Keratinocyte (primary cell): Measurements from ENCODE around the gene SYNJ2. TPM values are rescaled to one million over a fixed set of nuclear protein-coding genes. Genes with fewer than 3 reads are reported as not detected.
A peak's percentile ranks its signal among the peaks of the same experiment; 100 is the strongest.

Source experiments
- DNase-seq: peaks from one replicate; pipeline ENCODE4 v3.0.0-alpha.2; 2011; ENCODE audit warnings: low read depth, missing footprints, low spot score
- FAIRE-seq: peaks from 2 replicates; lab custom pipeline; 2011; peaks lifted over from hg19 to GRCh38; lab: Jason Lieb, UNC
- H2AFZ ChIP-seq: 2 replicates; pipeline ENCODE4 v1.6.0; 2012; ENCODE audit warnings: low read length, control low read depth, inconsistent platforms; ENCODE audit not compliant: control insufficient read depth
- H3K27ac ChIP-seq: 2 replicates; pipeline ENCODE4 v1.5.1; 2011; ENCODE audit warnings: low read length; ENCODE audit not compliant: control insufficient read depth, insufficient read depth
- H3K27me3 ChIP-seq: 3 replicates; pipeline ENCODE4 v1.6.0; 2011; ENCODE audit warnings: low read length; ENCODE audit not compliant: control insufficient read depth, insufficient read depth; ENCODE audit errors: extremely low read depth
- H3K36me3 ChIP-seq, 2 experiments: 2 replicates in 1 of 2; 3 replicates in 1 of 2; pipeline ENCODE4 v1.5.1; 2011; ENCODE audit warnings: low read length in 2 of 2, mild to moderate bottlenecking in 1 of 2; ENCODE audit not compliant: control insufficient read depth in 2 of 2, insufficient read depth in 2 of 2; ENCODE audit errors: extremely low read depth in 1 of 2
- H3K4me1 ChIP-seq: 3 replicates; pipeline ENCODE4 v1.5.1; 2011; ENCODE audit warnings: low read length; ENCODE audit not compliant: control insufficient read depth, insufficient read depth; ENCODE audit errors: extremely low read depth
- H3K4me2 ChIP-seq: 3 replicates; pipeline ENCODE4 v1.6.0; 2011; ENCODE audit warnings: low read depth, low read length; ENCODE audit not compliant: control insufficient read depth, insufficient read depth; ENCODE audit errors: extremely low read depth
- H3K4me3 ChIP-seq, 3 experiments: fragments of 200-600 bp in 1 of 3; sonication (generic) in 1 of 3; 2 replicates in 2 of 3; 3 replicates in 1 of 3; pipeline ENCODE4 v1.5.1; 2011 to 2016; ENCODE audit warnings: low read length in 3 of 3, mild to moderate bottlenecking in 3 of 3, control low read depth in 2 of 3, inconsistent platforms in 1 of 3, low read depth in 1 of 3, mixed read lengths in 1 of 3, mixed run types in 1 of 3, moderate library complexity in 1 of 3; ENCODE audit not compliant: control insufficient read depth in 2 of 3, insufficient read depth in 2 of 3; ENCODE audit errors: extremely low read depth in 1 of 3
- H3K79me2 ChIP-seq: 2 replicates; pipeline ENCODE4 v1.6.0; 2012; ENCODE audit warnings: low read length; ENCODE audit not compliant: control insufficient read depth, insufficient read depth
- H3K9ac ChIP-seq: 3 replicates; pipeline ENCODE4 v1.6.0; 2011; ENCODE audit warnings: low read length; ENCODE audit not compliant: control insufficient read depth, insufficient read depth; ENCODE audit errors: extremely low read depth
- H3K9me1 ChIP-seq: 3 replicates; pipeline ENCODE4 v1.6.0; 2011; ENCODE audit warnings: low read length; ENCODE audit not compliant: control insufficient read depth, insufficient read depth; ENCODE audit errors: extremely low read depth
- H3K9me3 ChIP-seq: 2 replicates; pipeline ENCODE4 v1.5.1; 2012; ENCODE audit warnings: low read depth, low read length; ENCODE audit not compliant: control insufficient read depth
- H4K20me1 ChIP-seq: 3 replicates; pipeline ENCODE4 v1.6.0; 2011; ENCODE audit warnings: low read length; ENCODE audit not compliant: control insufficient read depth, insufficient read depth; ENCODE audit errors: extremely low read depth
- CTCF ChIP-seq, 3 experiments: IDR thresholded peaks in 1 of 3; conservative IDR thresholded peaks in 1 of 3; optimal IDR thresholded peaks in 1 of 3; 2 replicates in 2 of 3; 3 replicates in 1 of 3; pipeline versions ENCODE3 to v1.5.1; 2011; ENCODE audit warnings: low read length in 3 of 3, mild to moderate bottlenecking in 3 of 3, moderate library complexity in 2 of 3, control low read depth in 1 of 3, inconsistent platforms in 1 of 3; ENCODE audit not compliant: insufficient read depth in 2 of 3; ENCODE audit errors: extremely low read depth in 1 of 3
- EZH2 ChIP-seq: IDR thresholded peaks from one replicate; pipeline ENCODE4 v1.6.1; 2012; ENCODE audit warnings: inconsistent platforms, mild to moderate bottlenecking, low read length, moderate library complexity
- dilution Hi-C: fragments of 300-500 bp; cut with MboI; formaldehyde crosslinking; loops from one replicate; pipeline ENCODE4 v1.7.0; 2020; ENCODE audit warnings: low sequenced_read_pairs; ENCODE audit not compliant: extremely low pct_ligation_motif_present
- polyA plus RNA-seq, 5 experiments: library from polyadenylated mRNA; depleted of rRNA in 3 of 5; stranded (reverse) in 3 of 5; stranded (forward) in 1 of 5; unstranded in 1 of 5; fragments of >200 nt; gene quantifications; 1 replicate in 1 of 5; 2 replicates in 3 of 5; 3 replicates in 1 of 5; pipeline versions ENCODE4 v1.2.1 to v1.2.3, GENCODE V29; 2011 to 2012; ENCODE audit warnings: missing spikeins in 2 of 5, low read depth in 1 of 5, low replicate concordance in 1 of 5

The SYNJ2 gene
- polyA plus RNA-seq, 1 donor (not counting 4 experiments of a cell fraction or from before 2014, with no cell fraction given): 8.6 TPM

DNA sequence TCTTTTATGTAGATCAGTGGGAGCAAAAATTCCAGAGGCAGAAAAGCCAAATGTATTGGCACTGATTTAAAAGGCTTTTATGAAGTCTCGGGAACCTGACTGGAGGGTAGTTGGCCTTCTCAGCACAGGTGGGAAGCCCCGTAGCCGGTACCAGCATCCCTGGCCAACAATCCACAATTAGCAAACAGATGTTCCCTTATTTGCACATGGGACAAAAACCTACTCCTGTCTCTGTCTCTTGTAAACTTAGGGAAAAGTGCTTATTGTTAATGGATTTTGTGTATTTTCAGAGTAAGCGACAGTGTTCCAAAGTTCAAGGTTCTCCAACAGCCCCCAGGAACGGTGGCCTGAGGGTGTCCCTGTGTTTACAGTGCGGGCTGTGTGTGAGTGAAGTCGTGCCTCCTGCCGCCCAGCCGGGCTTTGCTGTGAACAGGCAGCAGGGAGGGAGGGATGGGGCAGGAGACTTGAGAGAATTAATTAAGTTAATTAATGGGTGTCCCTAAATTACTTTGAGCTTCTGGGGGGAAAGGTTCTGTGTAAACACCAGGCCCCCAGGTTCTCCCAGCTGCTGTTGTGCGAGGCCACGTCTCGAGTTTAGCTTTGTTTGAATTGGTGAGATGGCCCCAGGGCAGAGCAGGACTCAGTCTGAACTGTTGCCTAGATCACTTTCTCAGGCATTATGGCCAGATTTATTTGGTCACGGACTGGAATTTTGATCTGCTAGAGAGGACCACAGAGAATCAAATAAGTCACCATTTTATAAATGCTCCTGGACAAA is 3.9 kb downstream of the SYNJ2 start:
- FAIRE-seq: no peak
- Histone ChIP-seq H3K9me3 (no peaks in the 10 kb centered on the region), H3K9ac (no peak overlapping the region)

GRCh38 chr6:157987788-157988699 is 6.4 kb downstream of the SYNJ2 start:
- H3K79me2 ChIP-seq: peaks cover 71% of the 10 kb centered on the region
- dilution Hi-C loops: no loop called here
- no peak overlapping the region for H3K27ac ChIP-seq
- H3K4me2 ChIP-seq: no peak overlapping the region
- peaks cover 29% of the 10 kb centered on the region for H3K4me1 ChIP-seq
- TF ChIP-seq CTCF (optimal IDR thresholded peaks at IDR 0.05 in 1 of 3, IDR thresholded peaks at IDR 0.05 in 1 of 3, conservative IDR thresholded peaks at IDR 0.05 in 1 of 3; ENCODE audit: extremely low read depth in 1 of 3, insufficient read depth in 2 of 3, low read length in 3 of 3) (no peak), EZH2 (no peak)
- no peaks in the 10 kb centered on the region for H3K36me3 ChIP-seq
- H3K27me3 ChIP-seq: no peaks in the 10 kb centered on the region
- H3K9me3 ChIP-seq: no peaks in the 10 kb centered on the region
- H3K4me3 ChIP-seq: no peak overlapping the region
- H2AFZ ChIP-seq: no peak overlapping the region
- peaks cover 10% of the 10 kb centered on the region for H4K20me1 ChIP-seq
- DNase-seq (no peak), FAIRE-seq (no peak)
- no peak overlapping the region for H3K9ac ChIP-seq
- peaks cover 8% of the 10 kb centered on the region for H3K9me1 ChIP-seq

More for the DNA sequence above, 3.9 kb downstream of the SYNJ2 start:
- Histone ChIP-seq H4K20me1 (peaks cover 9% of the 10 kb centered on the region), H3K79me2 (peaks cover 64% of the 10 kb centered on the region), H3K27ac (no peak overlapping the region), H3K4me3 (peak overlapping the region in 1 of 3 experiments; percentile 17), H3K36me3 (no peaks in the 10 kb centered on the region), H3K9me1 (peaks cover 8% of the 10 kb centered on the region), H2AFZ (no peak overlapping the region), H3K4me2 (no peak overlapping the region), H3K27me3 (no peaks in the 10 kb centered on the region), H3K4me1 (peaks cover 35% of the 10 kb centered on the region)
- dilution Hi-C loops: no loop called here
- no peak for TF ChIP-seq CTCF (optimal IDR thresholded peaks at IDR 0.05 in 1 of 3, IDR thresholded peaks at IDR 0.05 in 1 of 3, conservative IDR thresholded peaks at IDR 0.05 in 1 of 3; ENCODE audit: extremely low read depth in 1 of 3, insufficient read depth in 2 of 3, low read length in 3 of 3)
- no peak for TF ChIP-seq EZH2
- no peak for DNase-seq
